K562 (cell line): ENCODE results near the gene GPNMB. TPM values are rescaled to one million over a fixed set of nuclear protein-coding genes. Genes with fewer than 3 reads are reported as not detected.
A peak's percentile ranks its signal among the peaks of the same experiment; 100 is the strongest.

Source experiments
- AFF4 ChIP-seq: sonication (generic); formaldehyde crosslinking; IDR thresholded peaks from 2 replicates; pipeline ENCODE4 v1.8.0; 2023; ENCODE audit warnings: mild to moderate bottlenecking, missing genetic modification reagents
- ARID3A ChIP-seq: IDR thresholded peaks from 2 replicates; pipeline ENCODE4 v1.6.1; 2012; ENCODE audit warnings: low read depth, low read length, improper control_type of control experiment, borderline replicate concordance
- CHAMP1 ChIP-seq: fragments of 450-650 bp; IDR thresholded peaks from 2 replicates; pipeline ENCODE4 v1.6.1; 2016; ENCODE audit warnings: mild to moderate bottlenecking
- E2F5 ChIP-seq: sonication (generic); formaldehyde crosslinking; IDR thresholded peaks from 2 replicates; pipeline ENCODE4 v1.8.0; 2022; ENCODE audit warnings: mild to moderate bottlenecking, missing genetic modification reagents
- ETV1 ChIP-seq: fragments of 450-650 bp; conservative IDR thresholded peaks from 2 replicates; pipeline ENCODE4 v1.6.1; 2016; ENCODE audit warnings: missing genetic modification characterization, control low read depth, low read depth, missing compliant biosample characterization
- KAT2B ChIP-seq: IDR thresholded peaks from one replicate; pipeline ENCODE4 v1.6.1; 2012; ENCODE audit warnings: low read depth, mild to moderate bottlenecking, control low read depth, inconsistent platforms, low read length, moderate library complexity
- L3MBTL2 ChIP-seq: fragments of 450-650 bp; IDR thresholded peaks from 2 replicates; pipeline ENCODE4 v1.6.1; 2016; ENCODE audit warnings: mild to moderate bottlenecking, moderate library complexity
- NFE2 ChIP-seq: IDR thresholded peaks from 2 replicates; pipeline ENCODE4 v1.6.1; 2014; ENCODE audit warnings: antibody characterized with exemption, low read depth
- NFIX ChIP-seq: fragments of 250-450 bp; sonication (Bioruptor Pico); IDR thresholded peaks from 2 replicates; pipeline ENCODE4 v1.4.0; 2020; ENCODE audit warnings: low read depth, mild to moderate bottlenecking, moderate library complexity
- PKNOX1 ChIP-seq: fragments of 450-650 bp; IDR thresholded peaks from 2 replicates; pipeline ENCODE4 v1.6.1; 2016
- RBM15 ChIP-seq: fragments of 200-400 bp; formaldehyde crosslinking; IDR thresholded peaks from 2 replicates; pipeline ENCODE4 v1.6.1; 2018; ENCODE audit warnings: mild to moderate bottlenecking, low read length, moderate library complexity; ENCODE audit not compliant: insufficient read depth
- TOE1 ChIP-seq, 2 experiments: fragments of 450-650 bp in 1 of 2; sonication (generic) in 1 of 2; formaldehyde crosslinking in 1 of 2; IDR thresholded peaks; 2 replicates each; pipeline versions ENCODE4 v1.7.1 to v1.8.0; 2016 to 2022; ENCODE audit warnings: borderline replicate concordance in 2 of 2, mild to moderate bottlenecking in 2 of 2, antibody characterized with exemption in 1 of 2, inconsistent platforms in 1 of 2, low read depth in 1 of 2, missing genetic modification reagents in 1 of 2, moderate library complexity in 1 of 2
- TSC22D4 ChIP-seq: fragments of 450-650 bp; IDR thresholded peaks from 2 replicates; pipeline ENCODE4 v1.6.1; 2016; ENCODE audit warnings: missing genetic modification characterization, missing biosample characterization, control low read depth
- ZNF395 ChIP-seq: fragments of 200-800 bp; sonication (Bioruptor generic); IDR thresholded peaks from 2 replicates; pipeline ENCODE4 v1.6.1; 2017; ENCODE audit warnings: missing genetic modification characterization, missing compliant biosample characterization
- ZNF764 ChIP-seq: fragments of 250-450 bp; sonication (Bioruptor Pico); IDR thresholded peaks from 2 replicates; pipeline ENCODE4 v1.4.0; 2020; ENCODE audit warnings: low read depth, mild to moderate bottlenecking, moderate library complexity
- polyA plus RNA-seq, 8 experiments: library from polyadenylated mRNA; depleted of rRNA in 4 of 8; stranded (reverse) in 5 of 8; unstranded in 3 of 8; fragments of >200 nt; fragmentation: Nextera tagmentation in 2 of 8; fragmentation: Illumina TruSeq in 1 of 8; extraction: Ambion mirVana in 2 of 8; extraction: Trizol in 1 of 8; gene quantifications; 2 replicates each; pipeline versions ENCODE4 v1.2.1 to v1.2.3, GENCODE V29; 2011 to 2014; ENCODE audit warnings: inconsistent platforms in 1 of 8, missing spikeins in 1 of 8
- total RNA-seq, 7 experiments: library from RNA; depleted of rRNA in 6 of 7; stranded (reverse); fragments of >200 nt in 6 of 7; fragmentation: Illumina TruSeq in 2 of 7; extraction: Trizol in 2 of 7; gene quantifications; 2 replicates each; pipeline versions ENCODE4 v1.2.1 to v1.2.3, GENCODE V29; 2011 to 2021; ENCODE audit warnings: low replicate concordance in 1 of 7

GPNMB gene
- total and polyA plus RNA-seq, 9 of the 15 experiments (the other 6 are each of a cell fraction or from before 2014, with no cell fraction given) = 0.15 to 0.72 (median 0.33) TPM

GRCh38 chr7:23273141-23273599 lies 26.6 kb downstream of the GPNMB start (continued):
- TF ChIP-seq NFE2 (peak; percentile 99), ZNF395 (CRISPR knock-in tag) (no peak), AFF4 (no peak), L3MBTL2 (peak; percentile 57), ETV1 (tag) (no peak), KAT2B (no peak), E2F5 (CRISPR knock-in tag) (no peak), ARID3A (peak; percentile 93), RBM15 (no peak), PKNOX1 (peak; percentile 93), NFIX (CRISPR knock-in tag) (no peak), TSC22D4 (tag) (no peak), CHAMP1 (peak; percentile 36; the same call in 1 of the 2 replicates), ZNF764 (CRISPR knock-in tag) (no peak), TOE1 (IDR thresholded peaks at IDR 0.05; ENCODE audit: borderline replicate concordance) (peak; percentile 40; the same call in 1 of the 2 replicates), TOE1 (CRISPR knock-in tag; IDR thresholded peaks at IDR 0.05; ENCODE audit: borderline replicate concordance, low read depth) (no peak)
